GM20000 (cell line): ENCODE data around the gene FAM3A.
"Not testable (repeated sequence)": the region's sequence is repeated elsewhere in the genome, so short reads cannot be mapped to it uniquely, and the experiment has no call there.

Source experiments
- DNase-seq: peaks from one replicate; pipeline ENCODE4 v3.0.0; 2012; ENCODE audit warnings: low spot score
- TF ChIP-seq, protein P1 (sequence below): IDR thresholded peaks from 2 replicates; pipeline ENCODE4 v1.5.1; 2012; ENCODE audit warnings: mild to moderate bottlenecking, control low read depth; ENCODE audit errors: extremely low read depth, missing control alignments

Gene FAM3A

GRCh38 chrX:154546354-154547244, 30.6 kb upstream of the FAM3A start, which contains the start of gene G6PD:
Gene G6PD (minus strand): TSS chrX:154546846. CDS start chrX:154546155, 691 bp downstream.
- peak; percentile 94 for DNase-seq

GRCh38 chrX:154545673-154546274, 29.7 kb upstream of the FAM3A start:
- TF ChIP-seq, protein P1, sequence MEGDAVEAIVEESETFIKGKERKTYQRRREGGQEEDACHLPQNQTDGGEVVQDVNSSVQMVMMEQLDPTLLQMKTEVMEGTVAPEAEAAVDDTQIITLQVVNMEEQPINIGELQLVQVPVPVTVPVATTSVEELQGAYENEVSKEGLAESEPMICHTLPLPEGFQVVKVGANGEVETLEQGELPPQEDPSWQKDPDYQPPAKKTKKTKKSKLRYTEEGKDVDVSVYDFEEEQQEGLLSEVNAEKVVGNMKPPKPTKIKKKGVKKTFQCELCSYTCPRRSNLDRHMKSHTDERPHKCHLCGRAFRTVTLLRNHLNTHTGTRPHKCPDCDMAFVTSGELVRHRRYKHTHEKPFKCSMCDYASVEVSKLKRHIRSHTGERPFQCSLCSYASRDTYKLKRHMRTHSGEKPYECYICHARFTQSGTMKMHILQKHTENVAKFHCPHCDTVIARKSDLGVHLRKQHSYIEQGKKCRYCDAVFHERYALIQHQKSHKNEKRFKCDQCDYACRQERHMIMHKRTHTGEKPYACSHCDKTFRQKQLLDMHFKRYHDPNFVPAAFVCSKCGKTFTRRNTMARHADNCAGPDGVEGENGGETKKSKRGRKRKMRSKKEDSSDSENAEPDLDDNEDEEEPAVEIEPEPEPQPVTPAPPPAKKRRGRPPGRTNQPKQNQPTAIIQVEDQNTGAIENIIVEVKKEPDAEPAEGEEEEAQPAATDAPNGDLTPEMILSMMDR, result no peak

More at GRCh38 chrX:154546354-154547244, 30.6 kb upstream of the FAM3A start, which contains the start of gene G6PD:
- TF ChIP-seq, protein P1, result no peak

GRCh38 chrX:154542723-154543424, 26.8 kb upstream of the FAM3A start:
- TF ChIP-seq, protein P1, result no peak
- no peak for DNase-seq

More at GRCh38 chrX:154545673-154546274, 29.7 kb upstream of the FAM3A start:
- no peak for DNase-seq

DNA sequence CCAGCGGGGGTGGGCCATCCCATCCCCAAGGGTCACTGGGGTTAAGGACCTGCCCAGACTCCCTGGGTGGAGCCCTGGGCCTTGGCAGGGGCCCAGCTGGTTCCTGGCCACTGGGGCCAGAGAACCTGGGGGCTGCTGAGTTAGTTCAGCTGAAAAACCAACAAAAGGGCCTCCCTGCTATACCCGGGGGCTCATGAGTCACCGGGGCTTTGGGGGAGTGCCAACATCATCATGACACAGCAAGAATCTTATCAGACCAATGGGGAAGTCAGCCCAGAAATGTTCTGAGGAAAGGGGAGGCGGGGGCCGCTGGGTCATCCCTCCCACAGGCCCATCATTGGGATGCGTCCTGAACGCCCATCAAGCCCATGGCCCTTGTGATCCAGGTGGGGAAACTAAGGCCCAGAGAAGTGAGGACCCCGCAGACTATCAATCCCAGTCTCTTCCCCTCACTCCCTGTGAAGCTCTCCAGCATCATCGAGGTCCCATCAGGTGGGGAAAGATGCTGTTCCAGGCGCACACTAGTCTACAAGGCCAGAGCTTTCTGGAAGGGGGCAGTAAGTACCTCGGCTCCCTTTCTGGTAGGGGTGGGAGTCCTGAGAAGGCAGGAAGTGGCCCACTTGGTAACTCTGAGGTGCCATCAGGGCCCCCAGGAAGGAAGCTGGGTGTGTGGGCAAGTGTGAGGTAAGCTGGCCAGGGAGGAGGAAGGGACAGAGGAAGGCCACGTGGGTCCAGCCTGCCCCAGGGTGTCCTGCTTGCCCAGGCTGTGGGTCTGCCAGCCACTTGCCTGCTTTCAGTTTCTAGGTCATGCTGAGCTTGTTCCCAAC, 26.1 kb upstream of the FAM3A start:
- DNase-seq, result no peak
- TF ChIP-seq, protein P1, result no peak

DNA sequence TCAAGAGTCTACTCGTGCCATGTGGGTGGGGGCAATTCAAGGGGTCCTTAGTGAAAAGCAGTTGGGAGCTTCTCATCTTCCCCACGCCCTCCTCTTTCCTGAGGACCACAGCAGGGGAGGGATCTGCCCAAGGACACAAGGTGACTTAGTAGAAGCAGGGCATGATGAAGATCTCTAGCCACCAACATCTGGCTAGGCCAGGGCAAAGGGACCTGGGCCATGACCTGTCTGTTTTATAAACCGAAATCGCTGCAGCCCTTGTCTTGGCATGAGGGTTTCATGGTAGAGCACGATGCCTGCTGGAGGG, 25.5 kb upstream of the FAM3A start:
- TF ChIP-seq, protein P1, result no peak
- no peak for DNase-seq

- no peak for DNase-seq
- TF ChIP-seq, protein P1, result no peak
These were observed 25.0 kb upstream of the FAM3A start for GRCh38 chrX:154540897-154541535.

GRCh38 chrX:154540365-154540764, 24.3 kb upstream of the FAM3A start:
- DNase-seq, result not testable (repeated sequence)
